GM12878 (cell line): ENCODE measurements around the gene THRB. TPM values are rescaled to one million over a fixed set of nuclear protein-coding genes. Genes with fewer than 3 reads are reported as not detected.

Source experiments
- ATAC-seq: fragments of 200-7000 bp; cut with Tn5 transposase; 3 replicates; pipeline ENCODE4 v1.9.1; 2020; ENCODE audit warnings: mild to moderate bottlenecking, moderate library complexity
- BruUV-seq: library from RNA; stranded (reverse); fragments of 400-500 nt; replicated peaks from 2 replicates; lab custom pipeline; 2021; lab: Mats Ljungman, UMichigan
- CTCF ChIA-PET: fragments of 300-600 bp; sonication (Branson Sonifier 250); formaldehyde crosslinking; extraction: SDS; loops from one replicate; lab custom pipeline; 2021; ENCODE audit warnings: inconsistent platforms; lab: Yijun Ruan, JAX
- POLR2A ChIA-PET: fragments of 350-600 bp; formaldehyde crosslinking; extraction: SDS; loops from one replicate; lab custom pipeline; 2021; ENCODE audit warnings: inconsistent platforms; lab: Charles Lee
- RAD21 ChIA-PET: fragments of 300-600 bp; sonication (Branson Sonifier 250); formaldehyde crosslinking; loops from one replicate; lab custom pipeline; 2023; ENCODE audit warnings: antibody characterized with exemption; ENCODE audit not compliant: unreplicated experiment; lab: Charles Lee
- SMC1A ChIA-PET: fragments of 300-600 bp; sonication (Branson Sonifier 250); formaldehyde crosslinking; loops from one replicate; lab custom pipeline; 2023; ENCODE audit not compliant: unreplicated experiment, uncharacterized antibody; lab: Charles Lee
- DNase-seq: peaks from one replicate; pipeline ENCODE4 v3.0.0-alpha.2; 2011; ENCODE audit warnings: low read depth, low spot score
- FAIRE-seq: peaks from 3 replicates; lab custom pipeline; 2011; peaks lifted over from hg19 to GRCh38; lab: Jason Lieb, UNC
- H2AFZ ChIP-seq: 2 replicates; pipeline ENCODE4 v1.6.0; 2011; ENCODE audit warnings: low read depth, low read length, control low read depth; ENCODE audit not compliant: control insufficient read depth
- H3K27ac ChIP-seq: 2 replicates; pipeline ENCODE4 v1.5.1; 2011; ENCODE audit warnings: control low read depth; ENCODE audit not compliant: control insufficient read depth, insufficient read depth
- H3K27me3 ChIP-seq, 2 experiments: replicated peaks in 1 of 2; 2 replicates each; pipeline versions ENCODE4 v1.6.0 to v1.6.1; 2011; ENCODE audit warnings: low read length in 1 of 2; ENCODE audit not compliant: control insufficient read depth in 2 of 2, insufficient read depth in 2 of 2
- H3K36me3 ChIP-seq, 2 experiments: 2 replicates each; pipeline ENCODE4 v1.5.1; 2011; ENCODE audit warnings: low read length in 1 of 2; ENCODE audit not compliant: control insufficient read depth in 2 of 2, insufficient read depth in 2 of 2
- H3K4me1 ChIP-seq: 2 replicates; pipeline ENCODE4 v1.6.1; 2011; ENCODE audit warnings: mild to moderate bottlenecking, low read length, moderate library complexity, mixed read lengths; ENCODE audit not compliant: control insufficient read depth, insufficient read depth
- H3K4me2 ChIP-seq: 2 replicates; pipeline ENCODE4 v1.6.0; 2011; ENCODE audit warnings: control low read depth; ENCODE audit not compliant: control insufficient read depth, insufficient read depth
- H3K4me3 ChIP-seq: fragments of 200-600 bp; sonication (generic); 2 replicates; pipeline ENCODE4 v1.5.1; 2016
- H3K79me2 ChIP-seq: 2 replicates; pipeline ENCODE4 v1.6.0; 2011; ENCODE audit warnings: low read length; ENCODE audit not compliant: control insufficient read depth, insufficient read depth
- H3K9ac ChIP-seq: 2 replicates; pipeline ENCODE4 v1.8.0; 2011; ENCODE audit warnings: low read length, control low read depth, mixed read lengths; ENCODE audit not compliant: control insufficient read depth, insufficient read depth
- H3K9me3 ChIP-seq: replicated peaks from 3 replicates; pipeline ENCODE4 v1.5.1; 2011; ENCODE audit warnings: mild to moderate bottlenecking, low read length; ENCODE audit not compliant: control insufficient read depth, insufficient read depth
- H4K20me1 ChIP-seq: 2 replicates; pipeline ENCODE4 v1.6.0; 2011; ENCODE audit not compliant: control insufficient read depth, insufficient read depth
- BMI1 ChIP-seq: fragments of 450-650 bp; IDR thresholded peaks from 2 replicates; pipeline ENCODE4 v1.6.1; 2016; ENCODE audit warnings: mild to moderate bottlenecking, moderate library complexity, borderline replicate concordance
- RB1 ChIP-seq: fragments of 450-650 bp; formaldehyde crosslinking; IDR thresholded peaks from 2 replicates; pipeline ENCODE4 v1.6.1; 2017; ENCODE audit warnings: mild to moderate bottlenecking, borderline replicate concordance
- SIN3A ChIP-seq: IDR thresholded peaks from 2 replicates; pipeline ENCODE4 v1.6.1; 2012; ENCODE audit warnings: low read depth, low read length, improper control_type of control experiment
- WGBS: methylation state at CpG from one replicate; pipeline ENCODE4 v1.1.6; 2016; ENCODE audit warnings: low lambda C conversion rate; ENCODE audit not compliant: insufficient replicate concordance, insufficient coverage; ENCODE audit errors: missing lambda C conversion rate; 5-methylcytosine and 5-hydroxymethylcytosine counted together
- in situ Hi-C: fragments of 300-500 bp; cut with MboI; formaldehyde crosslinking; loops from 9 replicates; pipeline ENCODE4 v1.14.3; 2018; ENCODE audit warnings: mixed read lengths
- intact Hi-C: fragments of 100-400 bp; cut with micrococcal nuclease; formaldehyde crosslinking; loops from one replicate; pipeline ENCODE4 v1.14.2; 2022; ENCODE audit not compliant: unreplicated experiment
- polyA plus RNA-seq, 11 experiments: library from polyadenylated mRNA; depleted of rRNA in 4 of 11; unstranded in 6 of 11; stranded (reverse) in 5 of 11; fragments of >200 nt; fragmentation: Nextera tagmentation in 4 of 11; fragmentation: Illumina TruSeq in 1 of 11; extraction: Ambion mirVana in 4 of 11; extraction: Trizol in 1 of 11; gene quantifications; 1 replicate in 1 of 11; 2 replicates in 10 of 11; pipeline versions ENCODE4 v1.2.1 to v1.2.3, GENCODE V29; 2011 to 2016; ENCODE audit warnings: inconsistent platforms in 2 of 11, missing spikeins in 2 of 11, low read depth in 1 of 11
- total RNA-seq, 4 experiments: library from RNA; depleted of rRNA in 3 of 4; stranded (reverse); fragments of >200 nt in 3 of 4; fragmentation: Illumina TruSeq in 1 of 4; extraction: Trizol in 1 of 4; gene quantifications; 2 replicates each; pipeline versions ENCODE4 v1.2.1 to v1.2.3, GENCODE V29; 2013 to 2021
- TF ChIP-seq, protein P1 (sequence below): fragments of 450-650 bp; IDR thresholded peaks from 2 replicates; pipeline ENCODE4 v1.6.1; 2016; ENCODE audit warnings: mild to moderate bottlenecking

Gene THRB
- total and polyA plus RNA-seq, 10 of the 15 experiments (the other 5 are each of a cell fraction or from before 2014, with no cell fraction given): 0.05 TPM; not detected in 9

DNA sequence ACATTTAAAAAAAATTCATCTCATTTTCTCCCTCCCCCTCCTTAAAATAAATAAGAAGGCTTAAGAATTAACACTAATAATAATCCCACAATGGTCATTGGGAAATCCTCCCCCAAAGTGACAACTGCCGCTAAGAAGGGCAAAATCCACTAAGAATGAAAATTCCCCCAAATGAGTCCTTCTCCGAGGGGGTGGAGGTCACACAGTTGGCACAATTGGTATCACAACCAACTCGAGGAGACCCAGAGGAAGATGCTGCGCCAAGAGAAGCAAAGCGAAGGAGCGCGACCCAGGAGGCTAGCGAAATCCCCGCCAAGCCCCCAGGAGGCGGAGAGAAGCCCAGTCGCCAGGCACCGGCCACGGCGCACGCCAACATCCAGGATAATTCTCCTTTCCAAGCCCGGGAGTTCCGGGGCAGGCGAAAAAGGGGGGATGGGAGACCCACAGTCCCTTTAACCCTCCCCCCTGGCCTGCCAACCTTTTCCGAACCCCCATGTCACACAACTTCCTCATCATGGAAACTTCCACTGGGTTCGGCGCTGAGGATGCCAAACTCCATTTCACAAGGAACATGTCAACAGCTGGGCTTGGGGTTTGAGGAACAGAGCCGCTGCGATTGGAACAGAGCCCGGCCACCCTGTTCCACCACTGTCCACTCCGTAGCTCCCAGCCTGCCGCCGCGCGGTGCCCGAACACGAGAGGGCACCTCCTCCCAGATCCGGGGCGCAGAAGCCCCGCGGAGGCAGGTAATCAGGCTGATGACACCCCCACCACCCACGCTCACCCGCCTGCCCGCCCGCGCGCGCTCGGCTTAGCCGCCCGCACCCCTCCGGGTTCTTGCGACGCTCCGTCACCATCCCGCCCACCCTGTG lies 668 bp downstream of the THRB start:
- CTCF ChIA-PET: no interaction called here
- no peak overlapping the region for H3K4me3 ChIP-seq
- FAIRE-seq: no peak
- TF ChIP-seq, protein P1, sequence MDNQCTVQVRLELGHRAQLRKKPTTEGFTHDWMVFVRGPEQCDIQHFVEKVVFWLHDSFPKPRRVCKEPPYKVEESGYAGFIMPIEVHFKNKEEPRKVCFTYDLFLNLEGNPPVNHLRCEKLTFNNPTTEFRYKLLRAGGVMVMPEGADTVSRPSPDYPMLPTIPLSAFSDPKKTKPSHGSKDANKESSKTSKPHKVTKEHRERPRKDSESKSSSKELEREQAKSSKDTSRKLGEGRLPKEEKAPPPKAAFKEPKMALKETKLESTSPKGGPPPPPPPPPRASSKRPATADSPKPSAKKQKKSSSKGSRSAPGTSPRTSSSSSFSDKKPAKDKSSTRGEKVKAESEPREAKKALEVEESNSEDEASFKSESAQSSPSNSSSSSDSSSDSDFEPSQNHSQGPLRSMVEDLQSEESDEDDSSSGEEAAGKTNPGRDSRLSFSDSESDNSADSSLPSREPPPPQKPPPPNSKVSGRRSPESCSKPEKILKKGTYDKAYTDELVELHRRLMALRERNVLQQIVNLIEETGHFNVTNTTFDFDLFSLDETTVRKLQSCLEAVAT: no peak
- TF ChIP-seq SIN3A: no peak
- no peak for TF ChIP-seq RB1
- no peak for TF ChIP-seq BMI1
- TF ChIP-seq, all 136 proteins: peak for 0
- SMC1A ChIA-PET: no interaction called here
- in situ Hi-C loops (no loop called here), intact Hi-C loops (no loop called here)
- no peak overlapping the region for H3K9ac ChIP-seq
- H3K4me2 ChIP-seq: no peak overlapping the region
- H3K4me1 ChIP-seq: no peaks in the 10 kb centered on the region
- no peaks in the 10 kb centered on the region for H4K20me1 ChIP-seq
- ATAC-seq (no peak), DNase-seq (no peak)
- RAD21 ChIA-PET: no interaction called here
- peaks cover 5 to 23% of the 10 kb centered on the region in 2 experiments for H3K27me3 ChIP-seq
- no peak overlapping the region for H3K27ac ChIP-seq
- BruUV-seq: no TSS peak
- POLR2A ChIA-PET: no interaction called here
- no peaks in the 10 kb centered on the region for H3K36me3 ChIP-seq
- H3K79me2 ChIP-seq: no peaks in the 10 kb centered on the region
- WGBS: 10% methylated on average over 43 of the region's 50 CpGs
- no peaks in the 10 kb centered on the region for H3K9me3 ChIP-seq
- H2AFZ ChIP-seq: no peak overlapping the region
